HG02970 (cell line): ENCODE data around the gene ALPI.

ENCODE experiments used
- ATAC-seq: cut with Tn5 transposase; IDR thresholded peaks from one replicate; pipeline ENCODE4 v1.9.1; 2021; ENCODE audit warnings: mild to moderate bottlenecking, moderate library complexity, moderate number of reproducible peaks; ENCODE audit not compliant: unreplicated experiment, low FRiP score

Gene ALPI

GRCh38 chr2:232483311-232483922 is 27.5 kb downstream of the ALPI start:
- ATAC-seq: no peak

- ATAC-seq: no peak
These were observed 28.1 kb downstream of the ALPI start for GRCh38 chr2:232483923-232484627.

GRCh38 chr2:232484628-232485347 is 28.8 kb downstream of the ALPI start:
- no peak for ATAC-seq

- no peak for ATAC-seq
These were observed 29.4 kb downstream of the ALPI start for GRCh38 chr2:232485348-232485756.

GRCh38 chr2:232485757-232486557 is 30.0 kb downstream of the ALPI start:
- ATAC-seq: no peak

GRCh38 chr2:232486558-232487384 is 30.8 kb downstream of the ALPI start:
- no peak for ATAC-seq

GRCh38 chr2:232487385-232488096 is 31.6 kb downstream of the ALPI start, which contains the start of gene ECEL1:
Gene ECEL1 (minus strand): TSS chr2:232487834. CDS start chr2:232486653, 1,181 bp downstream.
- no peak for ATAC-seq

GRCh38 chr2:232488097-232488711 is 32.3 kb downstream of the ALPI start:
- no peak for ATAC-seq

- ATAC-seq: no peak
These were observed 32.9 kb downstream of the ALPI start for GRCh38 chr2:232488721-232489300.

- no peak for ATAC-seq
These were observed 33.7 kb downstream of the ALPI start for GRCh38 chr2:232489516-232490220.

- no peak for ATAC-seq
These were observed 34.5 kb downstream of the ALPI start for GRCh38 chr2:232490221-232491138.

GRCh38 chr2:232491139-232491780 is 35.3 kb downstream of the ALPI start:
- ATAC-seq: no peak

- no peak for ATAC-seq
These were observed 36.4 kb downstream of the ALPI start for GRCh38 chr2:232492236-232492848.

- ATAC-seq: no peak
These were observed 37.2 kb downstream of the ALPI start for GRCh38 chr2:232492963-232493700.
